Calu3 (cell line): Measurements from ENCODE around the gene ZC3H11A. TPM values are rescaled to one million over a fixed set of nuclear protein-coding genes. Genes with fewer than 3 reads are reported as not detected.

Experiments
- BruUV-seq: library from RNA; stranded (reverse); fragments of 400-500 nt; replicated peaks from 2 replicates; lab custom pipeline; 2021; lab: Mats Ljungman, UMichigan
- CTCF ChIA-PET: fragments of 300-600 bp; sonication (Branson Sonifier 250); formaldehyde crosslinking; loops from one replicate; lab custom pipeline; 2022; ENCODE audit warnings: antibody characterized with exemption; lab: Charles Lee
- DNase-seq: peaks from one replicate; pipeline ENCODE4 v3.0.0; 2022
- H3K27ac Mint-ChIP-seq: one replicate; pipeline ENCODE4 v1.8.0; 2022; ENCODE audit warnings: mixed read lengths; ENCODE audit not compliant: unreplicated experiment
- H3K27me3 Mint-ChIP-seq: one replicate; pipeline ENCODE4 v1.8.0; 2022; ENCODE audit warnings: mixed read lengths; ENCODE audit not compliant: unreplicated experiment
- H3K36me3 Mint-ChIP-seq: one replicate; pipeline ENCODE4 v1.8.0; 2022; ENCODE audit warnings: mild to moderate bottlenecking, moderate library complexity, mixed read lengths; ENCODE audit not compliant: insufficient read depth, unreplicated experiment
- H3K4me1 Mint-ChIP-seq: one replicate; pipeline ENCODE4 v1.8.0; 2022; ENCODE audit warnings: mild to moderate bottlenecking, low read depth, mixed read lengths; ENCODE audit not compliant: unreplicated experiment
- H3K4me3 Mint-ChIP-seq: one replicate; pipeline ENCODE4 v1.8.0; 2022; ENCODE audit warnings: mild to moderate bottlenecking, low read depth, moderate library complexity, mixed read lengths; ENCODE audit not compliant: unreplicated experiment
- H3K9me3 Mint-ChIP-seq: one replicate; pipeline ENCODE4 v1.8.0; 2022; ENCODE audit warnings: low read depth, mixed read lengths; ENCODE audit not compliant: unreplicated experiment
- CTCF ChIP-seq: fragments of 200-600 bp; IDR thresholded peaks from one replicate; pipeline ENCODE4 v1.8.0; 2022; ENCODE audit warnings: antibody characterized with exemption; ENCODE audit not compliant: unreplicated experiment
- intact Hi-C: fragments of 100-400 bp; cut with micrococcal nuclease; formaldehyde crosslinking; loops from one replicate; pipeline ENCODE4 v1.10.0; 2022; ENCODE audit not compliant: unreplicated experiment
- total RNA-seq: library from RNA; stranded (reverse); gene quantifications from 2 replicates; pipeline ENCODE4 v1.2.3, GENCODE V29; 2022

Gene ZC3H11A
- total RNA-seq, 1 experiment from 2014 or later: 113 TPM

GRCh38 chr1:203796236-203796605, 798 bp downstream of the ZC3H11A start:
- CTCF ChIA-PET: interaction anchor here (0.7 kb wide), 1 partner anchor 128 kb away, joined by 3 read pairs; no protein-coding TSS in a partner anchor
- BruUV-seq: no TSS peak
- H3K4me1 Mint-ChIP-seq: peaks cover 19% of the 10 kb centered on the region

GRCh38 chr1:203797216-203797615, 1.8 kb downstream of the ZC3H11A start:
- Mint-ChIP-seq H3K27me3 (no peaks in the 10 kb centered on the region), H3K36me3 (peaks cover 41% of the 10 kb centered on the region), H3K27ac (no peak overlapping the region), H3K4me3 (peak overlapping the region; percentile 95), H3K9me3 (peaks cover 2% of the 10 kb centered on the region), H3K4me1 (peaks cover 19% of the 10 kb centered on the region)
- CTCF ChIA-PET: no interaction called here
- no TSS peak for BruUV-seq
- intact Hi-C loops: no loop called here
- DNase-seq: no peak
- TF ChIP-seq CTCF: no peak

More at GRCh38 chr1:203796236-203796605, 798 bp downstream of the ZC3H11A start:
- H3K9me3 Mint-ChIP-seq: peaks cover 2% of the 10 kb centered on the region
- H3K36me3 Mint-ChIP-seq: peaks cover 41% of the 10 kb centered on the region
- H3K4me3 Mint-ChIP-seq: peak overlapping the region; percentile 95
- no peaks in the 10 kb centered on the region for H3K27me3 Mint-ChIP-seq
- peak overlapping the region; percentile 99 for H3K27ac Mint-ChIP-seq
- intact Hi-C loops: no loop called here
- DNase-seq: peak; percentile 21
- TF ChIP-seq CTCF: no peak

- Mint-ChIP-seq H3K9me3 (peaks cover 2% of the 10 kb centered on the region), H3K4me3 (no peak overlapping the region), H3K27me3 (no peaks in the 10 kb centered on the region), H3K4me1 (peaks cover 19% of the 10 kb centered on the region), H3K36me3 (peaks cover 47% of the 10 kb centered on the region), H3K27ac (no peak overlapping the region)
- intact Hi-C loops: no loop called here
- no TSS peak for BruUV-seq
- DNase-seq: no peak
- CTCF ChIA-PET: no interaction called here
- no peak for TF ChIP-seq CTCF
Observed at GRCh38 chr1:203797948-203798655, 2.7 kb downstream of the ZC3H11A start.

- DNase-seq: no peak
- intact Hi-C loops: no loop called here
- BruUV-seq: no TSS peak
- Mint-ChIP-seq H3K27me3 (no peaks in the 10 kb centered on the region), H3K4me3 (no peak overlapping the region), H3K27ac (no peak overlapping the region), H3K4me1 (peaks cover 19% of the 10 kb centered on the region), H3K36me3 (peaks cover 57% of the 10 kb centered on the region), H3K9me3 (peaks cover 2% of the 10 kb centered on the region)
- CTCF ChIA-PET: interaction anchor here (0.6 to 0.7 kb wide), 3 partner anchors 9 to 249 kb away, joined by 3 read pairs; no protein-coding TSS in a partner anchor
- TF ChIP-seq CTCF: no peak
Observed at GRCh38 chr1:203799157-203799556, 3.7 kb downstream of the ZC3H11A start.
